OCI-LY1 (cell line): ENCODE data around the gene LIN52.

ENCODE experiments used
- H2AFZ ChIP-seq: fragments of 200-600 bp; sonication (generic), shearing (Covaris generic); 2 replicates; pipeline ENCODE4 v1.6.0; 2014; ENCODE audit warnings: antibody characterized with exemption, mild to moderate bottlenecking, low read length
- H3F3A ChIP-seq: fragments of 200-600 bp; sonication (generic), shearing (Covaris generic); 2 replicates; pipeline ENCODE4 v1.6.0; 2014; ENCODE audit warnings: mild to moderate bottlenecking, antibody characterized with exemption, low read length, moderate library complexity; ENCODE audit not compliant: insufficient read depth
- H3K27ac ChIP-seq: fragments of 200-600 bp; sonication (generic); 2 replicates; pipeline ENCODE4 v1.5.1; 2014; ENCODE audit warnings: low read length, mixed run types, mild to moderate bottlenecking, low read depth; ENCODE audit not compliant: poor library complexity, severe bottlenecking
- H3K27me3 ChIP-seq: fragments of 200-600 bp; sonication (generic); 2 replicates; pipeline ENCODE4 v1.6.0; 2014; ENCODE audit warnings: antibody characterized with exemption, mild to moderate bottlenecking, low read length, moderate library complexity; ENCODE audit not compliant: insufficient read depth
- H3K36me3 ChIP-seq: fragments of 200-600 bp; sonication (generic); 2 replicates; pipeline ENCODE4 v1.6.1; 2014; ENCODE audit warnings: mild to moderate bottlenecking, antibody characterized with exemption, low read length, moderate library complexity, mixed read lengths; ENCODE audit not compliant: insufficient read depth
- H3K4me1 ChIP-seq: fragments of 200-600 bp; sonication (generic); 2 replicates; pipeline ENCODE4 v1.5.1; 2014; ENCODE audit warnings: mild to moderate bottlenecking, low read length, moderate library complexity; ENCODE audit not compliant: insufficient read depth, severe bottlenecking
- H3K4me2 ChIP-seq: fragments of 200-600 bp; sonication (generic), shearing (Covaris generic); 2 replicates; pipeline ENCODE4 v1.6.1; 2014; ENCODE audit warnings: low read length
- H3K4me3 ChIP-seq: fragments of 200-600 bp; sonication (generic); 2 replicates; pipeline ENCODE4 v1.5.1; 2014; ENCODE audit warnings: low read length, low read depth, mild to moderate bottlenecking, mixed read lengths; ENCODE audit not compliant: poor library complexity, severe bottlenecking
- H3K79me2 ChIP-seq: fragments of 200-600 bp; shearing (Covaris generic); 2 replicates; pipeline ENCODE4 v1.6.1; 2016; ENCODE audit warnings: mixed run types, low read length, mixed read lengths; ENCODE audit not compliant: insufficient read depth
- H3K9ac ChIP-seq: fragments of 200-600 bp; sonication (generic), shearing (Covaris generic); 2 replicates; pipeline ENCODE4 v1.6.1; 2014; ENCODE audit warnings: mild to moderate bottlenecking, low read length, mixed read lengths
- H3K9me2 ChIP-seq: fragments of 200-600 bp; sonication (generic), shearing (Covaris generic); 2 replicates; pipeline ENCODE4 v1.6.1; 2014; ENCODE audit warnings: low read depth, mild to moderate bottlenecking, low read length, mixed read lengths
- H3K9me3 ChIP-seq: fragments of 200-600 bp; shearing (Covaris generic); 2 replicates; pipeline ENCODE4 v1.6.1; 2014; ENCODE audit warnings: low read length, mixed read lengths
- H4K20me1 ChIP-seq: fragments of 200-600 bp; sonication (generic), shearing (Covaris generic); 2 replicates; pipeline ENCODE4 v1.6.0; 2016; ENCODE audit warnings: mild to moderate bottlenecking, low read length; ENCODE audit not compliant: insufficient read depth
- EZH2 ChIP-seq: fragments of 200-600 bp; sonication (generic), shearing (Covaris generic); IDR thresholded peaks from 2 replicates; pipeline ENCODE4 v1.8.0; 2017; ENCODE audit warnings: borderline replicate concordance, mixed run types, mild to moderate bottlenecking, antibody characterized with exemption, low read length, moderate library complexity, mixed read lengths
- TF ChIP-seq, protein P1 (sequence below): fragments of 200-600 bp; sonication (generic), shearing (Covaris generic); IDR thresholded peaks from 2 replicates; pipeline ENCODE4 v1.5.1; 2017; ENCODE audit warnings: mild to moderate bottlenecking, antibody characterized with exemption, low read length, moderate library complexity, mixed read lengths

LIN52 gene

DNA sequence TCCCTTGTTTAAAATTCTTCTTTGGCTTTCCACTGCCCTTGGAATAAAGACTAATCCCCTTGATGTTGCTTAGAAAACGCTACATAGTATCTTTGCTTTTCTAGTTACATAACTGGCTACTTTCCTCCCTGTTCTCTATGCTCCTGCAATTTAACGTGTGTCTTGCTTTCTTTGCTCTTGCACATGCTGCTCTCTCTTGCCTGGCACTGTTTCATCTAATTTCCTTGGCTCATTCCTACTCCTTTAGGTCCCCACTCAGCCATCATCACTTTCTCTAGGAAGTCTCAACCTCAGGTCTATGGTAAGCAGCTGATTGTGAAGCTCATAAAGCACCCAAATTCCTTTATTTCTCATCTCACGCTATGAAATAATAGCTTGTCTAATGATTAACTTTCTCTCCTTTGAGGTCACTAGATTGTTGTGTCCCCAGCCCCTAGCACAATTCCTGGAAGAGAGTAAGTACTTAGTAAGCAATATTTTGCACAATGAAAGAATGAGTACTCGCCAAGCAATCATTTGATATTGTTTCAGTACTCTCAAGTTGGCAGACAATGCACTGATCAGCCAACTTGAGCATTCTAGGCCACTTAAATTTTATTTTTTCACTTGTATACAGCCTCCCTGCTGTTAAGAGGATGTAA lies 3.8 kb upstream of the LIN52 start:
- Histone ChIP-seq H3K27me3 (no peaks in the 10 kb centered on the region), H3K4me2 (no peak overlapping the region), H3K36me3 (no peaks in the 10 kb centered on the region), H3K9me3 (no peaks in the 10 kb centered on the region), H3K27ac (no peak overlapping the region), H4K20me1 (no peaks in the 10 kb centered on the region), H2AFZ (no peak overlapping the region), H3K4me3 (no peak overlapping the region), H3F3A (no peaks in the 10 kb centered on the region), H3K4me1 (peaks cover 20% of the 10 kb centered on the region), H3K9ac (no peak overlapping the region), H3K9me2 (no peaks in the 10 kb centered on the region), H3K79me2 (peaks cover 8% of the 10 kb centered on the region; the same call in 1 of the 2 replicates)
- no peak for TF ChIP-seq EZH2
- TF ChIP-seq, protein P1, sequence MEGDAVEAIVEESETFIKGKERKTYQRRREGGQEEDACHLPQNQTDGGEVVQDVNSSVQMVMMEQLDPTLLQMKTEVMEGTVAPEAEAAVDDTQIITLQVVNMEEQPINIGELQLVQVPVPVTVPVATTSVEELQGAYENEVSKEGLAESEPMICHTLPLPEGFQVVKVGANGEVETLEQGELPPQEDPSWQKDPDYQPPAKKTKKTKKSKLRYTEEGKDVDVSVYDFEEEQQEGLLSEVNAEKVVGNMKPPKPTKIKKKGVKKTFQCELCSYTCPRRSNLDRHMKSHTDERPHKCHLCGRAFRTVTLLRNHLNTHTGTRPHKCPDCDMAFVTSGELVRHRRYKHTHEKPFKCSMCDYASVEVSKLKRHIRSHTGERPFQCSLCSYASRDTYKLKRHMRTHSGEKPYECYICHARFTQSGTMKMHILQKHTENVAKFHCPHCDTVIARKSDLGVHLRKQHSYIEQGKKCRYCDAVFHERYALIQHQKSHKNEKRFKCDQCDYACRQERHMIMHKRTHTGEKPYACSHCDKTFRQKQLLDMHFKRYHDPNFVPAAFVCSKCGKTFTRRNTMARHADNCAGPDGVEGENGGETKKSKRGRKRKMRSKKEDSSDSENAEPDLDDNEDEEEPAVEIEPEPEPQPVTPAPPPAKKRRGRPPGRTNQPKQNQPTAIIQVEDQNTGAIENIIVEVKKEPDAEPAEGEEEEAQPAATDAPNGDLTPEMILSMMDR: no peak

DNA sequence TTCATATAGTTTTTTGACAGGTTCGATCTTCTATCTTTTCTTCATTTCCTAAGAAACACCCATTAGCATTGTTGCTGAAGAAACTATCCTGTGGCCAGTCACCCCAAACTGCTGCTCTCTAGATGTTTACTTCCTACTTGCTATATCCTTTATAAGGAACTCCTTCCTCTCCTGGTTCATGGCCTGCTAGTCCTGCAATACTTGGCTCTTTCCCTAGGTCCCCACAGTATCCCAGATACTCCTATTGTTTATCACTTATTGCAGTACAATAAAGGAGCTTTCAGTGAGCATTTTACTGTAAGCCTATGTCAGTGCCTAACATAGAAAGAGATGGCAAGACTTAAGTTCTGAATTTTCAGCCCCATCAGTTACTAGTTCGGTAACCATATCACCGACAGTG lies 3.3 kb upstream of the LIN52 start:
- TF ChIP-seq EZH2: no peak
- TF ChIP-seq, protein P1: no peak
- H3K36me3 ChIP-seq: no peaks in the 10 kb centered on the region
- H3K4me2 ChIP-seq: no peak overlapping the region
- H3K27me3 ChIP-seq: no peaks in the 10 kb centered on the region
- H3K9ac ChIP-seq: no peak overlapping the region
- no peak overlapping the region for H3K27ac ChIP-seq
- H3K79me2 ChIP-seq: peaks cover 13% of the 10 kb centered on the region; the same call in 1 of the 2 replicates
- H3K4me3 ChIP-seq: no peak overlapping the region
- H2AFZ ChIP-seq: no peak overlapping the region
- no peaks in the 10 kb centered on the region for H3F3A ChIP-seq
- H3K4me1 ChIP-seq: peaks cover 24% of the 10 kb centered on the region
- H3K9me3 ChIP-seq: no peaks in the 10 kb centered on the region
- no peaks in the 10 kb centered on the region for H3K9me2 ChIP-seq
- no peaks in the 10 kb centered on the region for H4K20me1 ChIP-seq

DNA sequence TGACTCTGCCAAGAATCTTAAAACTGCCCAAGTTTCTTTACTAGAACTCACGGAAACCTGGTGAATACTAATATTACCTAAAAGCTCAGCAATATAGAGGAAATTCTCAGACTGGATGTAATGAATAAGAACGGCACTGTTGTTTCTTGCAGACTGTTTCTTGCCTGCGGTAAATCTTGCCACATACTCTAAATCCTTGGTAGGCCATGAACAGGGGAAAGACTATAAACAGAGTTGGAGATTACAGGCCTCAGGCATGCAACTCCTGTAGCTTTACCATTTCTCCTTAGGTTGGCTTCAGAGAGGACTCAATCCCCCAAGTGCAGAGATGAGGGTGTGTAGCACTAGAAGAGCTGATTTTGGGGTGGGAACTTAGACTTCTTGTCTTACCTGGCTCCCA lies 1.6 kb upstream of the LIN52 start:
- H3K9me3 ChIP-seq: no peaks in the 10 kb centered on the region
- no peak overlapping the region for H3K27ac ChIP-seq
- TF ChIP-seq EZH2: no peak
- TF ChIP-seq, protein P1: no peak
- H3K79me2 ChIP-seq: peaks cover 17% of the 10 kb centered on the region; the same call in 1 of the 2 replicates
- H3K4me2 ChIP-seq: peak overlapping the region; percentile 85; the same call in 1 of the 2 replicates
- no peak overlapping the region; the same call in 1 of the 2 replicates for H3K9ac ChIP-seq
- H3F3A ChIP-seq: no peaks in the 10 kb centered on the region
- H4K20me1 ChIP-seq: no peaks in the 10 kb centered on the region
- no peaks in the 10 kb centered on the region for H3K9me2 ChIP-seq
- no peaks in the 10 kb centered on the region for H3K27me3 ChIP-seq
- H3K4me3 ChIP-seq: no peak overlapping the region
- H3K4me1 ChIP-seq: peaks cover 24% of the 10 kb centered on the region
- no peak overlapping the region for H2AFZ ChIP-seq
- no peaks in the 10 kb centered on the region for H3K36me3 ChIP-seq
